Fibroblast of upper back skin (primary cell): ENCODE results near the gene MRPL20.
"Not testable (repeated sequence)": the region's sequence is repeated elsewhere in the genome, so short reads cannot be mapped to it uniquely, and the experiment has no call there.

Source experiments
- DNase-seq: peaks from one replicate; pipeline ENCODE4 v3.0.0-alpha.2; 2013

The MRPL20 gene

GRCh38 chr1:1403653-1404052 is 3.4 kb downstream of the MRPL20 start:
- DNase-seq: no peak

DNA sequence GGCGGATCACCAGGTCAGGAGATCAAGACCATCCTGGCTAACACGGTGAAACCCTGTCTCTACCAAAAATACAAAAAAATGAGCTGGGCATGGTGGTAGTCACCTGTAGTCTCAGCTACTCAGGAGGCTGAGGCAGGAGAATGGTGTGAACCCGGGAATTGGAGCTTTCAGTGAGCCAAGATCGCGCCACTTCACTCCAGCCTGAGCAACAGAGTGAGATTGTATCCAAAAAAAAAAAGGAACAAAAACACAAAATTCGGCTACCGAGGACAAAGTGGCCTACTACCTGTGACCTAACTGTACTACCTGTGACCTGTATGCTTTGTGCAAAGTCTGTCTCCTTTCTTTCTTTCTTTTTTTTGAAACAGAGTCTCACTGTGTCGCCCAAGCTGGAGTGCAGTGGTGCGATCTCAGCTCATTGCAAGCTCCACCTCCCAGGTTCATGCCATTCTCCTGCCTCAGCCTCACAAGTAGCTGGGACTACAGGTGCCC is 4.1 kb downstream of the MRPL20 start:
- not testable (repeated sequence) for DNase-seq

DNA sequence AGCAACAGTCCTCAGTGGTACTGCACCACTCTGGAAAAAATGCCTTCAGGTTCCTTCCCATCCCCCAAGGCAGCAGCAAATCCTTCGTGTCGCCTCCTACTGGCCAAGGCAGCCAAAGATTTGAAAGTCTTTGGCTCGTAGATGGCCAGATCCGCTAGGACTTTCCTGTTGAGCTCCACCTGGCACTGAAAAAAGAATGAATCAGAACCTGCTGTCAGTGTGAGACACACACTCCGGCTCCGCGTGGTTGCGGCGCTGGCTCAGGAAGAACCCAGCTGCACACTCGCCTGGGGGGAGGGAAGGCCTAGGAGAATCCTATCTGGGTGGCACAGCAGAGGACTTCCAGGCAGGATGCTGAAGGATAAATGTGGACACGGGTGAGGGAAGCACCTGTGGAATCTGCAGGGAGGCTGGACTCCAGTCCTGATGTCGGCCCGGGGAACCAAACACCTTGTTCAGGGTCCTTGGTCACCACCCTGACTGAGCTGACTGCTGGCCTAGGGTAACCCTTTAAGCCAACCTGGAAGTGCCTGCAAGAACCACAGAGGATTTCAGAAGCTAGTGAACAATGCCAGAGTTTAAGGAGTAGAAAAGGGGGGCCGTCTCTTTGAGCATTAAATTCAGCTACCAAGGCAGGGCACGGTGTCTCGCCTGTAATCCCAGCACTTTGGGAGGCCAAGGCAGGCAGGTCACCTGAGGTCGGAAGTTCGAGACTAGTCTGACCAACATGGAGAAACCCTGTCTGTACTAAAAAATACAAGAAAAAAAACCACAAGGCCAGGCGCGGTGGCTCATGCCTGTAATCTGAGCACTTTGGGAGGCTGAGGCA is 4.8 kb downstream of the MRPL20 start:
- DNase-seq: peak; percentile 57

- DNase-seq: no peak
These were observed 5.6 kb downstream of the MRPL20 start for GRCh38 chr1:1401457-1402010.

DNA sequence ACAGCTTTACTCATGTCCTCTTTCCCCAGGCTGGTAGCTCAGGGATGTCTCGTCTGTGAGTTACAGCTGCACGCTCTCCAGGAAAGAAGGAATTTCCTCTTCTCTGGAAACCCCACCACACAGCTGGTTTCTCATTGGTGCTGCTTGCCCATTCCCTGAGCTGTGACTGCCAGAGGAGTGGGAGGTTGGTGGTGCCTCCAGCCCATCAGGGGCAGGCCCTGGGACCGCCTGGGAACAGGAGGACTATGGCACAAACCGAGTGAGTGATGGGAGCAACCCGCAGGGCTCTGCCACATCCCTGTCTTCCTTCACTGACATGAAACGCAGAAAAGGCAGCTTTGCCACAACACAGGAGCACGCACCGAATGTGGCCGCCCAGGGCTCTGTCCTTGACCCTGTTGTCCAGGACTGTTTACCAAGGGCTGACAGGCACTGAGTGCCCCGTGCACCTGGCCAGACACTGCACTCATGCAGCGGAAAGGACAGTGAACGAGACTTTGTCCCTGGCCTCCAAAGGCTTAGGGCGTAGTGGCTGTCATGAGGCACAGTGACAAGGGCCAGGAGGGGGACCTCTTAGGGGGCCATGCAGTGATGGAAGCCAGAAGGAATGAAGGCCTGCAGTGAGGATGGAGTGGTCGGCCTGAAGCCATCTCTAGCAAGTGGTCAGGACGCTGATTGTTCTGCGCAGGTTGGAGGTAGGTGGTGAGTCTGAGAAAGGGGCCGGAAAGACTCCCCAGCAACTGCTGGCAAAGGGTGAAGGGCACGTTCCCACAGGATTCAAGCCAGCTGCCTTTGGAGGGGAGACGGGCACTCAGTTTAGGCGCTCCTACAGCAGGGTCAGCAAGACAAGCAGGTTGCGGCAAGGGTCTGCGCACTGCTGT is 6.3 kb downstream of the MRPL20 start:
- DNase-seq: no peak

GRCh38 chr1:1399872-1400575 is 7.1 kb downstream of the MRPL20 start:
- no peak for DNase-seq

DNA sequence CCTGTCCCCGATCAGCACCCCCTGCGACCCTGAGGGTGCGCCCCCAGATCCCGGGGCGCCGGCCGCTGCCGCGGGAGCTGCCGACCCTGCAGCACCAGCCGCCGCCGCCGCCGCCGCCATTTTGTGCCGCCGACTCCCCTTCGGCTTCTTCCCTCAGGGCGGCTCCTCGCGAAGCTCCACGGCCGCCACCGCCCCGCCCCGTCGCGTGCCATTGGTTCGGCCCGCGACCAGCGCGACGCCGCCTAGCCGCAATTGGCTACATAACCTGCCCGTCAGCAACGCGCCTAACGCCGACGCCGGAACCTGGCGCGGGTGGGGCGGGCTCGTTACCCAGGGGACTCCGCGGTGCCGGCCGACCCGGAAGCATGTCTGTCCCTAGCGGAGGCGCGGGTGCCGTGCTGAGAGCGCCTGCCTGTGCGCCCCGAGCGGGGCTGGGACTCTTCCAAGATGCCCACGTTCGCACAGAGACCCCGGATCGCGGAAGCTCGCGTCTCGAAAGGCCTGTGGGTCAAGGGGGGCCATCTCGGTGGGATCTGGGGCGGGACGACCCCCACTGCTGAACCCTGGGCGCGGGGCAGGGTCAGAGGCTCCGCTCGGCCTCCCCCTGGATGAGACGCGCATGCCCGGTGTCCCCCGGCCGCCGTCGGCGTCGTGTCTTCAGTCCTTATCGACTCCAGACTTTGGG is 7.8 kb downstream of the MRPL20 start, which contains the start of gene CCNL2:
Gene CCNL2, minus strand, starts transcription at position 149 of the 685 bp plus-strand sequence. Its CDS starts 29 bp downstream, at position 120.
- DNase-seq: peak; percentile 98

- no peak for DNase-seq
These were observed 8.4 kb downstream of the MRPL20 start for GRCh38 chr1:1398677-1399186.

DNA sequence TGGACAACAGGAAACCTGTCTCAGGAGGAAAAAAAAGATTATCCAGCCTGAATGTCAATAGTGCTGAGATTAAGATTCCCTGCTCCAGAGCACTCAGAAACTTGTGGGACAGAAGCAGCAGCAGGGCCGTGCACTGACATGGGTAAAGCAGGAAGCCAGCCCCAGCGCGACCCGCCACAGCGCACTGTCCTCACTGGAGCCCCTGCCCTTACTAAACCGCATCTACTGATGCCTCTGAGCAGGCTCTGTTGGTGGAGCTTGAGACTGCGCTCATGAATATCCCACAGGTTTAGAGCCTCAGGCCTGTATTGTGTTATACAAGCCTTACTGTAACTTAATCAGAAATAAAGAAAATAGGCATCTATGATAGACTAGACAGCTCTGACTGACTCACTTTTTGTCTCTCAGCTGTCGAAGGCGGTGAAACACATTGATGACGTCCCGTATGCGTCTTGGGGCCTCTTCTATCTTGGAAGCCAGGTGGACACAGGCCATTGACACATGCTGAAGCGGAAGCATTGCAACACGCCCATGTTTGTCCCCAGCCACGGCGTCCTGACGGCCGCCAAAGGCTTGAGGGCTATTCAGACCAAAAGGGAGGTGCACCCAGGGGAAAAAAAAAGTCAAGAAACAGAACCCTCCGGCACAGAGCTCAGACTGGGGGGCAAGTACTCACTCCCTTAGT is 9.1 kb downstream of the MRPL20 start:
- DNase-seq: no peak

- DNase-seq: no peak
These were observed 11.9 kb downstream of the MRPL20 start for GRCh38 chr1:1395166-1395565.

DNA sequence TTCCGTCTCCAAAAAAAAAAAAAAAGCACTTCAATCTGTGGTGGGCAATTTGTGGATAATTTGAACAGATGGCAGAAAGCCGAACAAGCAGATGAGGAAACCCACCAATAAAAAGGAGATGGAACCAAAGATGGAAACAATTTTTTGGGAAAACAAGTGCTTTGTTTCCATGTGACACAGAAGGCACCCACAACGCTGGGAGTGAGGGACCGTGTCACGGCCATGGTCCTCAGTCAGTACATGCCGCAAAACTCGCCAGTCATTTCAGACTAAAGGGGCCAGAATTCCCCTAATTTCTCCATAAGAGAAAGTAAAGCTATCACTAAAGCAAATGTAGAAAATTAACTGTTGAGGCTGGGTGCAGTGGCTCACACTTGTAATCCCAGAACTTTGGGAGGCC is 13.0 kb downstream of the MRPL20 start:
- DNase-seq: no peak

DNA sequence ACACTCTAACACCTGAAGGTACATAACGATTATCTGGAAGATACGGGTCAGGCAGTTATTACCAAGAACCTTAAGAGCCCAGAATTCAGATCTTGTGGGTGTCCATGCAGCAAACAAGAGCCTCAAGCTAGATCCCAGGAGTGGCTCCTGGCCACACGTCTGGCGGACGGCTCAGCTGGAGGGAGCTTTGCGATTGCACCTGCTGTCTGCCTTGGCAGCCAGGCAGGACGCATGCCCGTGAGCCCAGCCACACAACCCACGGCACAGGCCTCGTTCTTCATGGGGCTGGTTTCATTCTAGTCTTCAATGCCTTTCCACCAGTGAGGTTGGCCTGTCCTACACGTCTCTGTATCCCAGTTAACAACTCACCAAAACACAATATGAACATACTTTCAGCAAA is 13.7 kb downstream of the MRPL20 start:
- no peak for DNase-seq

DNA sequence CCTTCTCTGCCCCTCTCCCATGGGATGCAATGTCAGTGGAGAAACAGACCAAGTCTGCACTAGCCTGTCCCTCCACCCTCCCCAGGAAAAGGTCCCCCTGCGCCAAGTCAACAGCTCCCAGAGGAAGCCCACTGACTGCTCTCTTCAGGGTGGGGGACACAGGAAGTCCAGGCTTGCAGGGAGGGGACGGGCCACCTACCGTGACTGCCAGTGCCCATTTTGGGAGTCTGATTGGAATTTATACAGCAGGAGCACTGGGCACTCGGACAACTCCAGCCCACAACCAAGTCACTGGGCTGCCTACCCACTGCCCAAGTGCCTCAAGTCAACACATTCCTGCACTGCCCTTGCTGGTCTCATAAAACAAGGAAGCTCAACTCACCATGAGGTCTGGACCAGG is 14.1 kb downstream of the MRPL20 start:
- no peak for DNase-seq

DNA sequence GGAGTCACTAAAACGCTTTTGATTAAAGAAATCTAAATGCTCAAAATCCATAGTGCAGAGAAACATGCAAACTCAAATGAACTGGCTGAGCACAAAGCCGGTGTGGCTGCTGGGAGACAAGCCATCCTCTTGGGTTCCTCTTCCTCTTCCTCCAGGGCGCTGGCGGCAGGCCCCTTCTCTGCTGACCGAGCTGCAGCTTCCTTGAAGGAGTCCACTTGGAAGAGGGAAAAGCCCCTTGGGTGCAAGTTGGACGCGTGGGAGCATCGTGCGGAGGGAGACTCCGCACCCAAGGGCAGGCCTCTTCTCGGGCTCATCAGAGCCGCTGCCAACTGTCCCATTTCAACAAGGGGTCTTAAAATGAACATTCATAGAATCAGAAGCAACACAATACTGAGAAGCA is 15.9 kb downstream of the MRPL20 start:
- no peak for DNase-seq

GRCh38 chr1:1390675-1391074 is 16.4 kb downstream of the MRPL20 start:
- no peak for DNase-seq

DNA sequence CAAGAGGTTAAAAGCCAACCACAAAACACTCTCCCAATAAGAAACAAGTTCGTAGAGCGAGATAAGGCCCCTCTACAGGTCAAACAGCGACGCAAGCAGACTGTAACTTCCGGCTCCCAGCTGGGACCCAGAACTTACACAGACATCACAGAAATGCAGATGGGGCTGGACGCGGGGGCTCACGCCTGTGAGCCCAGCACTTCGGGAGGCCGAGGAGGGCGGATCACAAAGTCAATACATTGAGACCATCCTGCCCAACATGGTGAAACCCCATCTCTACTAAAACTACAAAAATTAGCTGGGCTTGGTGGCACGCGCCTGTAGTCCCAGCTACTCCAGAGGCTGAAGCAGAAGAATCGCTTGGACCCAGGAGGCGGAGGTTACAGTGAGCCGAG is 19.0 kb downstream of the MRPL20 start:
- no peak for DNase-seq

- no peak for DNase-seq
These were observed 19.7 kb downstream of the MRPL20 start for GRCh38 chr1:1387098-1388077.

GRCh38 chr1:1385931-1386330 is 21.2 kb downstream of the MRPL20 start:
- no peak for DNase-seq

GRCh38 chr1:1385339-1385738 is 21.8 kb downstream of the MRPL20 start:
- not testable (repeated sequence) for DNase-seq

GRCh38 chr1:1381294-1381693 is 25.8 kb downstream of the MRPL20 start:
- DNase-seq: no peak
